IPS-NIHi7 (cell line): ENCODE results near the gene CTNND2.

Source experiments
- DNase-seq: peaks from one replicate; pipeline ENCODE4 v3.0.0; 2012; ENCODE audit warnings: mixed read lengths; ENCODE audit errors: extremely low spot score

Gene CTNND2, protein sequence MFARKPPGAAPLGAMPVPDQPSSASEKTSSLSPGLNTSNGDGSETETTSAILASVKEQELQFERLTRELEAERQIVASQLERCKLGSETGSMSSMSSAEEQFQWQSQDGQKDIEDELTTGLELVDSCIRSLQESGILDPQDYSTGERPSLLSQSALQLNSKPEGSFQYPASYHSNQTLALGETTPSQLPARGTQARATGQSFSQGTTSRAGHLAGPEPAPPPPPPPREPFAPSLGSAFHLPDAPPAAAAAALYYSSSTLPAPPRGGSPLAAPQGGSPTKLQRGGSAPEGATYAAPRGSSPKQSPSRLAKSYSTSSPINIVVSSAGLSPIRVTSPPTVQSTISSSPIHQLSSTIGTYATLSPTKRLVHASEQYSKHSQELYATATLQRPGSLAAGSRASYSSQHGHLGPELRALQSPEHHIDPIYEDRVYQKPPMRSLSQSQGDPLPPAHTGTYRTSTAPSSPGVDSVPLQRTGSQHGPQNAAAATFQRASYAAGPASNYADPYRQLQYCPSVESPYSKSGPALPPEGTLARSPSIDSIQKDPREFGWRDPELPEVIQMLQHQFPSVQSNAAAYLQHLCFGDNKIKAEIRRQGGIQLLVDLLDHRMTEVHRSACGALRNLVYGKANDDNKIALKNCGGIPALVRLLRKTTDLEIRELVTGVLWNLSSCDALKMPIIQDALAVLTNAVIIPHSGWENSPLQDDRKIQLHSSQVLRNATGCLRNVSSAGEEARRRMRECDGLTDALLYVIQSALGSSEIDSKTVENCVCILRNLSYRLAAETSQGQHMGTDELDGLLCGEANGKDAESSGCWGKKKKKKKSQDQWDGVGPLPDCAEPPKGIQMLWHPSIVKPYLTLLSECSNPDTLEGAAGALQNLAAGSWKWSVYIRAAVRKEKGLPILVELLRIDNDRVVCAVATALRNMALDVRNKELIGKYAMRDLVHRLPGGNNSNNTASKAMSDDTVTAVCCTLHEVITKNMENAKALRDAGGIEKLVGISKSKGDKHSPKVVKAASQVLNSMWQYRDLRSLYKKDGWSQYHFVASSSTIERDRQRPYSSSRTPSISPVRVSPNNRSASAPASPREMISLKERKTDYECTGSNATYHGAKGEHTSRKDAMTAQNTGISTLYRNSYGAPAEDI (N-terminal part only)

DNA sequence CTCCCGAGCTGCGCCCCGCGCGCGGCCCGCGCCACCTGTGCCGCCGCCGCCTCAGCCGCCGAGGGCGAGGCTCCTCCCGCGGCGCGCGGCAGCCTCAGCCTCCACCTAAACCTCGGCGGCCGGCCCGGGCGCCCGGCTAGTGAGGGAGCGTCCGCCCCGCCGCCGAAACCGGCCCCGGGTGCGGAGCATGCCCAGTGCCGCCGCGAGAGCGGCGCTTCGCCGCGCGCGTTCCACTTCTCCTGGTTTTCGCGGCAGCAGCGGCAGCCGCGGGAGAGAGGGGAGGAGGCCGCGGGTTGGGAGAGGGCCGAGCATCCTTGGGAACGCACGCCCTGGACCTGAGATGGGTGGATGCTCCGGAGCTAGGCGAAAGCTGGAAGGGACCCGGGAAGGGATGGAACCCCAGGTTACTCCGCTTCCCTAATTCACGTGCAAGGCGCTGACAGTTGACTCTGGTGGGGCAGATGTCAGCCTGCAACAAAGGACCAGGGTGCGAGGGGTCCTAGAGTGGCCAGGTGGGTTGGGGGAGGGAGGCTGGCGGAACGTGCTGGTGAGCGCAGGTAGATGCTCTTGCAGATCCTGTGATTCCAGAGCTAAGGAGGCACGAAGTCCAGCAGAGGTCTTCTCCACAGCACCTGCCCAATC lies at the start of gene CTNND2:
Gene CTNND2, minus strand, starts transcription at position 182 of the 642 bp plus-strand sequence. CDS start 593 bp downstream, outside the sequence.
- DNase-seq: peak; percentile 87

DNA sequence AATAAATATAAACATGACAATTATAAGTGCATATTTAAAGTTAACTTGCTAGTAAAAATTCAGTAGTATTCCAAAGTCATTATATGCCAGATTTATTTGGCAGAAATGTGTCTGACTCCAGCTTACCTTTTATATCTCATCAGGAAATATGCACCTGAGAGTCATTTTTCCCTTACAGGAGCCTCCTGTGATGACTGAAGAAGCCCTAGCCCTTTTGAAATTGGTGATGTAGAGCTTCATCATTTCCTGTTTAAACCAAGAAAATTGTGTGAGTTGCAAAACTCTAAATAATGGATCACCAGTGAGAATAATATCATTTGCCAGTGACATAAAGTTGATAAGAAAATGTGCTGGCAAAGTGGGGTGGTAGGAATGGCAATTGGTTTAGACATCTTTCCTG lies 42.1 kb upstream of the CTNND2 start:
- DNase-seq: no peak

DNA sequence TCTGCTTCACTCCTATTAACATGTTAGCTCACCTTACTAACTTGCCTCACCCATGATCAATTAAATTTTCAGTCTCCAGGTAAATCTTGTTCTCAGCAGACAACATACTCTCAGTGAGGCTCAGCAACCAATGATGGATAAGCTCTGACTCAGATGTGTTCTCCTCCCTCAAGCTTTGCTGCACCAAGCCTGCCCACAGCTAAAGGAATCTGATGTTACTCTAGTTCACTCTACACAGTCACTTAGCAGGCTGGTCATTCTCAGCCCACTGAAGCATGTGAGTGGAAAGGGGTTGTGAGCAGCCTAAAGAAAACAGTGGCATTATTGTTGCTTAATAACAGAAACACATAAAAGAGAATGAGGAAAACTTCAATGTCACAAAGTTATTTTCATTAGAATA lies 37.3 kb upstream of the CTNND2 start:
- no peak for DNase-seq

DNA sequence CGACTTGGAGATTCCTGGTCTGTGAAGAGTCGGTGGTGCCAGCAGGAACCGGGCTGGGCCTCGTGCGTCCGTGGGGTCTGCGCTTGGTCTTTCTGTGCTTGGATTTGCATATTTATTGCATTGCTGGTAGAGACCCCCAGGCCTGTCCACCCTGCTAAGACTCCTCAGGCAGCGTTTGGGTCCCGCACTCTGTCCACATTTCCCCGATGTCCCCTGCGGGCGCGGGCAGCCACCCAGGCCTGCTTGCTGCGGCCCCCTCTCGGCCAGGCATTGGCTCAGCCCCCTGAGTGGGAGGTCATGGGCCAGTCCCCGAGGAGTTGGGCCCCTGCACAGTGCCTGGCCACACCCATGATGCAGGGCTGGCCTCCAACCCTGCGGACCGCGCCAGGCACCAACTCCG lies 27.4 kb upstream of the CTNND2 start:
- no peak for DNase-seq

DNA sequence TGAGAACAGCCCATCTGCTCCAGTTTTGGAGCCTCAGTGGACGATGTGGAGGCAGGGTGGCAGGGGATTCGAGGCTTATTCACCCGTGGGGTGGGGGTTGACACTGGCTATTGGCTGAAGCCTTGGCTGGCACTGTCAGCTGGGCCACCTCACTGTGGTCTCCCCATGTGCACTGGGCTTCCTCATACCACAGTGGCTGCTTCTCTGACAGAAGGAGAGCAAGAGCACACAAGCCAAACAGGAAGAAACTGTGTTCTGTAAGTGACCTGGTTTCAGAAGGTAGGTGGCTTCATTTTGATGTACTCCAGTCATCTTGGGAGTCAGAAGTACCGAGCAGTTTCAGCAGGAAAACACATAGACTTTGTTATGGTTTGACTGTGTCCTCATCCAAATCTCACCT lies 24.7 kb upstream of the CTNND2 start:
- DNase-seq: no peak

DNA sequence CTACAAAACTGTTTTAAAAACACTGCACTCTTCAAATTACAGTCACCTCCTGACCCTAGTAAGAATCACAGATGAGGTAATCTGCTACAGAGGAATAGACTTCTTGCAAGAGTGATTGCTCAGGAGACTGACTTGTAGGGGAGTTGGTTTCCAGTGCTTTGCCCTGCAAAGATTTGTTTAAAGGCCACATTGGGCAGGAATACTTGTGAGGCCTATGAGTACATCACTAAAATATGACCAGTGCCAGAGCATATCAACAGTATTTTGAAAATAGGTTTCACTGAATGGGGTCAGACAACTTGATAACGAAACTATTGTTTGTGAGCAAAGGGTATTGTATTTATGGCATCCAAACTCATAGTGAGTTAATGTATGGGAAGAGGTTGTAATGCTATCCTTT lies 21.5 kb upstream of the CTNND2 start:
- no peak for DNase-seq

DNA sequence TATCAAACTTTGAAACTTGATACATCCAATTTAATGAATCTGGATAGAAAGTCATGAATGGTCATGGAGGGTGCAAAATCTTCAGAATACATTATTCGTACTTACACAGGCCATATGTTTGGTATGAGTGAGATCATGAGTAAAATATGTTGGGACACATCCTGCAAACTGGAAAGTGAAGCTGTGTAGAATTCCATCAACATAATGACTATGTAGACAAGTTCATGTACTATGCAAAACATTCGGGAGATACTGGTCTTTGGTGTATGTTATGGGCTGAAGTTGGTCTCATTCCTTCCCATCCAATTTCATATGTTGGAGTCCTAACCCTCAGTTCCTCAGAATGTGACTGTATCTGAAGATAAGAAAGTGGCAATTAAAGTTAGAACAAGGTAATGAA lies 18.1 kb upstream of the CTNND2 start:
- DNase-seq: no peak

DNA sequence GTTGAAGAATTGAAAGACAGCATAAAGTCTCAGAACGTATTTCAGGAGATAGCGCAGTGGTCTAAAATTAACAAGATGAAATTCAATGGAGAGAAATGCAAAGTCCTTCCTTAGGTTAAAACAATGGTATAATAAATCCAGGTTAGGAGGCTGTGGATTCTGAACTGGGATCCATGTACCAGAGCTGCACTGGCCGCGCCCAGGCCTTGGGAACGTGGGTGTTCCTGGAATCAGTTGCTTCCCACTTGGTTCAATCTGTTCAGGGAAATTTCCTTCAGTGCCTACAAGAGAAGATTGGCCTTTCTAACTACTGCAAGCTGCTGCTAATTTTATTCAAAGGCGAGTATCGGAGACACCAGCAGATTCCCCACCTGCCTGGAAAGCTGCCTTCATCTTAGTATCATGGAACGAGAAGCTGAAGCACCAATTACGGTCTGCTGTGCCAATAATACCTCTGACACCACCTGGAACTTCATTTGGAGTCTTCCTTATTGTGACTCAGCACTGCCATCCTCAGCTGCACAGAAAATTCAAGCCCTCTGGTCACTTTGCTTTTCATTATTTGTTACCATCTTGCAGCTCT lies 14.3 kb upstream of the CTNND2 start:
- no peak for DNase-seq

DNA sequence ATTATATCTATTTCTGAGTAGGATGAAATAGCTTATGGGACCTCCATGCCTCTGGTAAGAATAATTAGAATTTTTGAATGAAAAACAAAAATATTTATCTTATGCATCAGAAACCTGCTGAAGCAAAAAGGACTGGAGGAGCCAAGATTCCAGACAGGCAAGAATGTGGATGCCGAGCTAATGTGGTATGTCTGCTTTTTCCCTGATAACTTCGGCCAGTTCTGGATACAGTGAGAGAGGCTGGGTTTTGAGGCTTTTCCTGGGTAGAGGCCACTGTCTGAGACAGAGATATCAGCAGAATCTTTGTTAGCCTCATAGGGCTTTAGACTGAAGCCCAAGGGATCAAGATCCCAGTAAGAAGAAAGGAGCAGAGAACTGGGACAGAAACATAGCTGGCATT lies 5.2 kb upstream of the CTNND2 start:
- DNase-seq: no peak

DNA sequence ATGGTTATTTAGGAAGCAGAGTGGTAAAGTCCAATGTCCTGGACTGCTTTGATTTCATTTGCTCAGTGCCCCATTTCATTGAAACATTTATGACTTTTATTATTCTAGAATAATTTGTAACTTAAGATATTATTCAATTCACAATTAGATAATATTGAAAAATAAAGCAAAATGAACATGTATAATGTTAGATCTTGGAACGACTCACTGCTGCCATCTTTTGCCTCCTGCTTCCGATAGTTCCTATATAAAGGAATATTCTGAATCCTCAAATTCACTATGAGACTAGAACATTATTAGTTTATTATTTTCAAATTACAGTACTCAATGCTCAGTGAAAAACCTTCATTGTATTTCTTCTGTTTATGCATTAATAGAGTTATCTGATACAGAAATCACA lies 2.3 kb upstream of the CTNND2 start:
- DNase-seq: no peak

DNA sequence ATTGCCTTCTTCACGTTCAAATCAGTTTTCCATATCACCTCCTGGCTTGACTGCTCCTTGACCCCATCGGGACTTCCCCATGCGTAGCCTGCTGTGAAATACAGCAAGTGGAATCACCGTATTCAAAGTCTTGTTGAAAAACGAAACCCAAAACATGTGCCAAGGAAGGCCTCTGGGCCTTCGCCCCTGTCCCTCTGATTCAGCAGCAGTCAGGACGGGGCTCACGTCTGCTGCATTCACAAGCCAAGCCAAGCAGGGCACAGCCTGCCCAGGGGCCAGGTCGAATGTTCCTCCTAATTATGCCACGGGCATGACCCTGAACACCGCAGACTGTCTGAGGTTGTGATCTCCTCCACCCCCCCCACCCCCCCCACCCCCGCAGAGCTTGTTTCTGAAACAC lies 960 bp upstream of the CTNND2 start:
- DNase-seq: no peak

DNA sequence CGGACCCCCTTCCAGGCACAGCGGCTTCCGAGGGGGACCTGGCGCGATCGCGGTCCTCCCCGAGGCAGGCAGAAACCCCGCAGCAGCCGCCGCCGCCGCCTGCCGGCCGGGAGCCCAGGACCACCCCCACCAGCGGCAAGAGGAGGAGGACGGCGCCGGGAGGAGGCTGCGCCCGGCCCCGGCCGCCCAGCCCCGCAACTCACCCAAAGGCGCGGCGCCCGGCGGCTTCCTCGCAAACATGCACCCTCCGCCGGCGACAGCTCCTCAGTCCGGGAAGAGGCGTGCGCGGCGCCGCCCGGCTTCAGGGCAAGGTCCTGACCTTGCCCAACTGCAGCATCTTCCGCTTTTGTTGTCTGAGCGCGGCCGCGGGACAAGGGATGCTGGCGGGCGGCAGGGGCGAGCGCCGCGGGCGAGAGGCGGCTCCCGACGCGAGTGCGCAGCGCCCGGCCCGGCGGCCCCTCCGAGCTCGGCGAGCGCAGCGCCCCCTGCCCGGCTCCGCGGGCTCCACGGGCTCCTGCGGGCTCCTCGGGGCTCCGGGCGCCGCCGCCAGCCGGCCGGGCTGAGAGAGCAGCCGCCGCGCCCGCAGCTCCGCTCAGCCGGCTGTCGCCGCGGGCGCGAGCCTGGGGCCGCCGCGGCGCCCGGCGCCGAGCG lies 507 bp downstream of the CTNND2 start:
- DNase-seq: peak; percentile 70

DNA sequence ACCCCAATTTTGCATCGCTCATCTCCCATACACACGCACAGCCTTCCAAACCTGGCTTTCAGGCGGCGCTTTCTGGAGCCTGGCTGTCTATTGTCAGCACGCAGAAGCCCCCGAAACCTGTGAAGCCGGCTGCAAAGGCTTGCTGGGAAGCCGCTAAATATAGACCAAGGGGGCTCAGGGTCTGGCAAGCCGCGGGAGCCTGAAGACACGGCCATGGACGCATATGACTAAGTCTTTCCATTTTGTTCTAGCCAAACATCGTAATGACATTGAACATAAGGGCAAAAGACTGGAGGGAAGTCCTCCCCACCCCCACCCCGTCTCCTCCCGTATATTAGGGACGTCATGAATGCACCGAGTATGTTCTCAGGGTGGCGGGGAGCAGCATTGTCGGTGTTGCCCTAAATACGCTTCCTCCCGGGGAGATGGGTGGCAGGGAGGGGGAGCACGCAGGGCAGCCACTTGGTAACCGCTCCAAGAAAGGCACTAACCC lies 1.1 kb downstream of the CTNND2 start:
- DNase-seq: peak; percentile 15

DNA sequence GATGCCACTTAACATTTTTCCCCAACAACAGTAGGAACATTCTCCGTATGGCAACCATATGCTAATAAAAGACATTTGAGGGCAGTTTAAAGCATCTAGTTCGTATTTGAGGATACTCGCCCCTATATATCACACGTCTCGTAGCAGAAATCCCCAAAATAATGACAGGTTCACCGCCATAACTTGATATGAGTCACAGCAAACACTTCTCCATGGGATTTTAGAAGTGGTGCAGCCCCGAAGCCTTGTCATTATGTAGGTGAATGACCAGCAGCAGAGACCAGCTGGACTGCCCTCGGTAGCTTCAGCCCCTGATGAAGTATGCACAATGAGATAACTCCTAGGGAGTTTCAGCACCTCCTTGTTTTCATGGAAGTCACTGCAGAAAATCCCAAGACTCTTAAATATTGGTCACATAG lies 2.0 kb downstream of the CTNND2 start:
- DNase-seq: no peak

DNA sequence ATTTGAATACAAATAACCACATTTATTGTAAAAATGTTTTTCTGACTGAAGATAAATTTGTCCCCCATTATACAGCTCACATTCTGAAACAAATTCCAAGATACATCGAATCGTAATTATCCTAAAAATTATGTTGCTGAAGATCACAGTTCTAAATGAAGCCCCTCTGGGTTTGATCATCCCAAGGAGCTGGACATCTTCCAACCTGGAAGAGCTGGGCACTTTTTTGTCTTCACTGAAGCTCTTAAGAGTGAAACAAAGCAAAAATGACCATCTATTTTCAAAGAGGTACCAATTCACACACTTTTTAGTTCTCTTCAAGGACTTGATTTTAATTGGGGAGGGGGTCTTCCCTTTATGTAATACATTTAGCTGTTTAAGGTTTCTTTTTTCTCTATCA lies 5.5 kb downstream of the CTNND2 start:
- DNase-seq: no peak

DNA sequence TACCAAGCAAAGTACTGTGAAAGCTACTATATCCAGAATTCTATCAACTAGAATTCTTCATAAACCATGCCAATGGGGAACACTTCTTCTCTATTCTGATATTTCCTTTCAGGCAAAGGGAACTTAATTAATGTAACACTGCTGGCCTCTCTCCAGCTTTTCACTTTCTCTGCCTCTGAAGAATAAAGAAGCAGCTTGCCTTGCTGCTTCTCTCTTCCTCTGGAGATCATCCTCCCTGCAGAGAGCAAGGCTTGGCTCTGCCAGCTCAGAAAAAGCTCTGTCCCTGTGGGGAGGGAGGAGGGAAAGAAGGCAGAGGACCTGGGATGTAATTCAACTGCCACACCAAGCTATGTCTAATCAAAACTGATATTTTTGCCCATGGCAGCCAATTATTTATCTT lies 6.5 kb downstream of the CTNND2 start:
- DNase-seq: no peak

DNA sequence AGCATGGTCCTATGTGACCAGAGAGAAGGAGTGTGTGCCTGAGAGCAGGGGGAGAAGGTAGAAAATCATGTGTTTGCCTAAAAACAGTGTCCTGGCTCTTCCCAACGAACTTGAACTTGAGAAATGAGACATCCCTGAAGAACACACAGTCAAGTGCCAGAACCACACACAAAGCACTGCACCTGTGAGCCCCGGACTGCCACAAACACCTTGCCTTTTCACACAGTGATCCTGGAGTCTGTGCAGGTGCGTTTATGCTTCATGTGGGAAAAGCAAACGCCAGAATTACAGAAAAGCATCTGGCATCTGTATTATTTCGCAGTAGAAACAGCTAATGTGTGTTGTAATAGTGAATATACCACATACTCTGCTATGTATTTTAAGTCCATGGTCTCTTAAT lies 9.3 kb downstream of the CTNND2 start:
- no peak for DNase-seq

DNA sequence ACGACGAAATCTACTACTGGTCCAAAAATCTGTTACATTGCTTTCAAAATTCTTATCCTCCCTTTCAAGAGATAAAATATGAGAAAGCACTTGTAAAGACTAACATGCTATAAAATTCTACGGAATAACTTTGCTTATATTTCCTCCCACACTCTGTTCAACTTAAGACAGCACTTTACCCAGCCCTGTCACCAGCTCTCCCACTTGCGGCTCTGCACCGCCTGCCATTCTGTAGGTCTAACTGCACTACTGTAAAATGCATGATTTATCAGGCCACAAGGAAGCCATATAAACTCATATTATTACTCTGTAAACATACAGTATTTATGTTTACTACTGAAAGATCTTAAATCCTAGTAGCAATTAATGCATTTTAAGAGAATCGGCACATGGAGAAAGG lies 11.4 kb downstream of the CTNND2 start:
- no peak for DNase-seq

DNA sequence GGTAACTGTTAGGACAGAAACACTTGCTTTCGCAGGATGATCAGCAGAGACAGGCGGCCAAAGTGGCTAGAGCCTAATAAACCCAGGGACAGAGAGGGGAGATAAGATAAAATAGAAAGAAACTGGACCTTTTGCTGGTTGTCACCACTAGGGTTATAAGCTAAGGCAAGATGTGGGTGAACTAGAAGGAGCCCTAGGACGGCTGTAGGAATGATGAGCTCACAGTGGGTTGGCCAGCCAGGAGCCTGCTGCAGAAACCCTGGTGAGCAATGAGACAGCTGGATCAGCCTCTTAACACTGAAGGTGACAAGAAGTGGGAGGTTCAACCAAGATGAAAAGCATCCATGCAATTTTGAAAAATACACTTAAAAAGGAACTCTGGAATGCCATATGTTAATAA lies 13.5 kb downstream of the CTNND2 start:
- peak; percentile 22 for DNase-seq

DNA sequence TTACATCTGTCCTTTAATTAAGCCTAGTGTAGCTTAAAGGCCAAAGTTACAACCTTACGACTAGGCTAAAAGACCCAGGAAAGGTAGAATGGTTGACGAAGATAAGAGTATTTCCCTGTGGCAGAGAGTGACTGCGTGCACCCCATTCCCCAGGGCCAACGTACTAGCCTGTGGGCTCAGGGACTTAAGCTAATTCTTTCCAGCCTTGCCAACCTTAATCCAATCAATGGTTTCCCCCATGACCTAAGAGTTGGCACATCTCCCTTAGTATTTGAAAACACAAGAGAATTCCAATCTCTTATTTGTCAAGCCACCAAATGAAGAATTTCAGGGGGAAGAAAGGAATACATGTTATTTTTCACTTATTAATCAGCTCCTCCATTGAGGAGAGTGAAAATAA lies 16.0 kb downstream of the CTNND2 start:
- DNase-seq: no peak

DNA sequence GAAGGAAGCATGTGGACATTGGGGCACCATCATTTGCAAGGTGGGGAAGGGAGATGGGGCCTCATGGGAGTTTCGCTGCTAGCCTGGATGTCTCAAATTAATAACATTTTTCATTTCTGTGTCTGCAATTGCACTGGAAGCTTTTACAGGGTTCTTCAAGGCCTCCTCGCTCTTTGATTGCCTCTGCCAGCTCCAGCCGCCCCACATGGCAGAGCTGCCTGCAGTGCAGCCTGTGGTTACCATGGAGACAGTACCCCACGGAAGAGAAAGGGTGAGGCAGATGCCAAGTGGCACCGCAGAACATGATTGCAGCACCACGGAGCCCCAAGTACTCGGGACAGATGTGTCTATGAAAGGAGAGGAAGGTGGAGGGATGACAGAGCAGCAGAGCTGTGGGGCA lies 25.4 kb downstream of the CTNND2 start:
- no peak for DNase-seq
